GM10248 (cell line): ENCODE measurements around the gene SYMPK.
"Not testable (repeated sequence)": the region's sequence is repeated elsewhere in the genome, so short reads cannot be mapped to it uniquely, and the experiment has no call there.

Experiments used
- CTCF ChIA-PET: fragments of 300-600 bp; sonication (Branson Sonifier 250); formaldehyde crosslinking; extraction: SDS; loops from one replicate; lab custom pipeline; 2021; ENCODE audit warnings: antibody characterized with exemption; lab: Yijun Ruan, JAX
- POLR2A ChIA-PET: fragments of 350-650 bp; sonication (Branson Sonifier 250); formaldehyde crosslinking; extraction: SDS; loops from one replicate; lab custom pipeline; 2020; ENCODE audit warnings: antibody characterized with exemption; lab: Yijun Ruan, JAX
- DNase-seq: peaks from one replicate; pipeline ENCODE4 v3.0.0; 2012; ENCODE audit errors: extremely low spot score
- TF ChIP-seq, protein P1 (sequence below): IDR thresholded peaks from 2 replicates; pipeline ENCODE4 v1.5.1; 2012; ENCODE audit warnings: mild to moderate bottlenecking, low read depth; ENCODE audit errors: extremely low read depth, missing control alignments, control extremely low read depth

SYMPK gene

DNA sequence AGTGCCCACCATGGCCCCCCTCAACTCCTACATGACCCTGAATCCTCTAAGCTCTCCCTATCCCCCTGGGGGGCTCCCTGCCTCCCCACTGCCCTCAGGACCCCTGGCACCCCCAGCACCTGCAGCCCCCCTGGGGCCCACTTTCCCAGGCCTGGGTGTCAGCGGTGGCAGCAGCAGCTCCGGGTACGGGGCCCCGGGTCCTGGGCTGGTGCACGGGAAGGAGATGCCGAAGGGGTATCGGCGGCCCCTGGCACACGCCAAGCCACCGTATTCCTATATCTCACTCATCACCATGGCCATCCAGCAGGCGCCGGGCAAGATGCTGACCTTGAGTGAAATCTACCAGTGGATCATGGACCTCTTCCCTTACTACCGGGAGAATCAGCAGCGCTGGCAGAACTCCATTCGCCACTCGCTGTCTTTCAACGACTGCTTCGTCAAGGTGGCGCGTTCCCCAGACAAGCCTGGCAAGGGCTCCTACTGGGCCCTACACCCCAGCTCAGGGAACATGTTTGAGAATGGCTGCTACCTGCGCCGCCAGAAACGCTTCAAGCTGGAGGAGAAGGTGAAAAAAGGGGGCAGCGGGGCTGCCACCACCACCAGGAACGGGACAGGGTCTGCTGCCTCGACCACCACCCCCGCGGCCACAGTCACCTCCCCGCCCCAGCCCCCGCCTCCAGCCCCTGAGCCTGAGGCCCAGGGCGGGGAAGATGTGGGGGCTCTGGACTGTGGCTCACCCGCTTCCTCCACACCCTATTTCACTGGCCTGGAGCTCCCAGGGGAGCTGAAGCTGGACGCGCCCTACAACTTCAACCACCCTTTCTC, 9.4 kb upstream of the SYMPK start:
- POLR2A ChIA-PET: no interaction called here
- CTCF ChIA-PET: interaction anchor here (1.9 kb wide), 2 partner anchors 8 to 10 kb away, joined by 6 to 7 read pairs; partner anchors contain the start of gene FOXA3
- no peak for DNase-seq

DNA sequence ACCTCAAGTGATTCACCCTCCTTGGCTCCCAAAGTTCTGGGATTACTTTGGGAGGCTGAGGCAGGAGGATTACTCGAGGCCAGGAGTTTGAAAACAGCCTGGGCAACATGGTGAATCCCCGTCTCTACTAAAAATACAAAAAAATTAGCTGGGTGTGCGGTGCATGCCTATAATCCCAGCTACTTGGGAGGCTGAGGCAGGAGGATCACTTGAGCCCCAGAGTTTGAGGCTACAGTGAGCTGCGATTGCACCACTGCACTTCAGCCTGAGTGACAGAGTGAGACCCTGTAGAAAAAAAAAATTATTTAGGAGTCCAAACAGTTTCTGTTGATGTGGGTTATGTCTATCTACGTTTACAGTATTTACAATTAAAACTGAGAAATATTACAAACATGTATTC, 7.9 kb upstream of the SYMPK start:
- ChIA-PET POLR2A (no interaction called here), CTCF (interaction anchor here (2.5 to 3.1 kb wide), 2 partner anchors 11 to 54 kb away, joined by 6 to 14 read pairs; no protein-coding TSS in a partner anchor)
- no peak for DNase-seq
- TF ChIP-seq, protein P1, sequence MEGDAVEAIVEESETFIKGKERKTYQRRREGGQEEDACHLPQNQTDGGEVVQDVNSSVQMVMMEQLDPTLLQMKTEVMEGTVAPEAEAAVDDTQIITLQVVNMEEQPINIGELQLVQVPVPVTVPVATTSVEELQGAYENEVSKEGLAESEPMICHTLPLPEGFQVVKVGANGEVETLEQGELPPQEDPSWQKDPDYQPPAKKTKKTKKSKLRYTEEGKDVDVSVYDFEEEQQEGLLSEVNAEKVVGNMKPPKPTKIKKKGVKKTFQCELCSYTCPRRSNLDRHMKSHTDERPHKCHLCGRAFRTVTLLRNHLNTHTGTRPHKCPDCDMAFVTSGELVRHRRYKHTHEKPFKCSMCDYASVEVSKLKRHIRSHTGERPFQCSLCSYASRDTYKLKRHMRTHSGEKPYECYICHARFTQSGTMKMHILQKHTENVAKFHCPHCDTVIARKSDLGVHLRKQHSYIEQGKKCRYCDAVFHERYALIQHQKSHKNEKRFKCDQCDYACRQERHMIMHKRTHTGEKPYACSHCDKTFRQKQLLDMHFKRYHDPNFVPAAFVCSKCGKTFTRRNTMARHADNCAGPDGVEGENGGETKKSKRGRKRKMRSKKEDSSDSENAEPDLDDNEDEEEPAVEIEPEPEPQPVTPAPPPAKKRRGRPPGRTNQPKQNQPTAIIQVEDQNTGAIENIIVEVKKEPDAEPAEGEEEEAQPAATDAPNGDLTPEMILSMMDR: no peak

More for the DNA sequence above, 9.4 kb upstream of the SYMPK start:
- TF ChIP-seq, protein P1: no peak

DNA sequence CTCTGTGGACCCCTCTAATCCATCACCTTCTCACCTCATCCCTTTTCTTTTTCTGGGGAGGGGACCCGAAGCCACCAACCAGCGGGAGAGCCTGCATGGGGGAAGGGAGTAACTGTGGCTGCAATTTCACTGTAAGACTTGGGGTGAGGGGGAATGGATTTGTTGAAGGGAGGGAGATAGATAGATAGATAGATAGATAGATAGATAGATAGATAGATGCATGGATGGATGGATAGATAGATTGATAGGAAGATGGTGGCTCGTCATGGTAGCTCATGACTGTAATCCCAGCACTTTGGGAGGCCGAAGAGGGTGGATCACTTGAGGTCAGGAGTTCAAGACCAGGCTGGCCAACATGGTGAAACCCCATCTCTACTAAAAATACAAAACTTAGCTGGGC, 4.3 kb upstream of the SYMPK start:
- DNase-seq, POLR2A ChIA-PET: not testable (repeated sequence)
- CTCF ChIA-PET: interaction anchor here (0.9 kb wide), 1 partner anchor 12 kb away, joined by 3 read pairs; no protein-coding TSS in a partner anchor

DNA sequence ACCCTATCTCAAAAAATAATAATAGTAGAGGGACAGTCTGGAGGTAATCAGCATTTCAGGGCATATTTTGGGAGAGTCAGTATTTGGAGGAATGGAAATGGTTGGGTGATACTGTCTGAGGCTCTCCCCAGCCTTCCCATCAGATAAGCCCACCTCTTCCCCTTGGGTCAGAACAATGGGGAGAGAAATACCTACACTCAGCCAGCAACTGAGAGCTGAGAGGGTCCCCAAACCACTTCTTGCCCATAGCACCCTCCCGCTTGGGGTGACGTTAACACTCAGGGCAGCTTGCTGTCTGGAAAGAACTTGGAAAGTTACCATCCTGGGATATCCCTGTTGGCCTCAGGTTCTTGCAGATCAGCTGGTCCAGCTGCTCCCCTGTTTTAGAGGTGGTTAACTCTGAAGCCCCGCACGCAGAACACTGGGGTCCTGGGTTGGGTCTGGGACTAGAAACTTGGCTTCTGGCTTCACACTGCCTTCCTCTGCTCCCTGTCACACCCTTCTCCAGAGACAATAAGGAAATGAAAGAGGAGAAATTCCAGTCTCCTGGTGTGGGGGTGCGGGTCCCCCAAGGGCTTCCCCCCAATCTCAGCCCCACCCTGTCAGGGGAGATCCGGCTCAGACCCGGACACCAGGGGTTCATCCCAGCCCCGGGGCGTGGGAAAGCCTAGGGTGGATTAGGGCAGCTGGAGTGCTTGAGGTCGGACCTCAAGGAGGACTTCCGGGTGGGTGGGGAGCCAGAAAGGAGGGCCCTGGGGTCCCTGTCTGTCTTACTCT, 3.6 kb upstream of the SYMPK start:
- CTCF ChIA-PET: interaction anchor here (4.6 kb wide), 1 partner anchor 16 kb away, joined by 152 read pairs; the partner anchor contains the start of gene IRF2BP1
- no peak for DNase-seq
- POLR2A ChIA-PET: no interaction called here
- TF ChIP-seq, protein P1: no peak

DNA sequence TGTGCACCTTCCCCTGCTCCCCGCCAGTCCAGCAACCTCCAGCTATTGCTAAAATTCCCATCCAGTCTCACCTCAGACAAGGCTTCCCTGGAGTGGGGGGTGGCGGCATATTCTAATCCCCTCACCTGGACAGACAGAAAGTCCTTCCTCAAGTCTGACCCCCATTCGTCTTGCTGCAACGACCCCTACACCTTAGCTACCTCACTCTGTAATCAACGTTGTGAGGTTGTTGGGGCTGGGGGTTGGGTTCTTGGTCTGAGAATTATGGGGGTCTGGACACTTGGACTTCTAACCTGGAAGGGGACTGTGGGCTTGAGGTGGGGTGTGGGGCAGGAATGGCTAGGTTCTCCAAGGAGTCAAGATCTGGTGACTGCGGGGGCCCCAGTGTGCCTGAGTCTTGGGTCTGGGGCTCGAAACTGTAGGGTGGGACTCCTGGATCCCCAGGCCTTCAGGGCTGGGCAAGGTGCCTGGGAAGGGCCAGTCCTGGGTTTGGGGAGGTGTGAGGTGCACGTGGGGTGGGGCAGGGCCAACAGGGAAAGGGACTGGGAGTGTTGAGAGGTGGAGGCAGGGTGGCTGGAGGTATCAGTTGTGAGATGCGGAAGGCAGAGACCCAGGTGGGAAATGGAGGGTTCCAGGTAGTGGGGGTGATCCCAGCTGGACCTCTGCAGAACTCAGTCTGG, 2.5 kb upstream of the SYMPK start:
- CTCF ChIA-PET: interaction anchor here (1.1 to 4.6 kb wide), 8 partner anchors 10 to 151 kb away, joined by 3 to 152 read pairs (median 8); partner anchors contain the start of gene IRF2BP1
- POLR2A ChIA-PET: interaction anchor here (1.7 kb wide), 1 partner anchor 17 kb away, joined by 14 read pairs; no protein-coding TSS in a partner anchor
- TF ChIP-seq, protein P1: no peak
- no peak for DNase-seq

DNA sequence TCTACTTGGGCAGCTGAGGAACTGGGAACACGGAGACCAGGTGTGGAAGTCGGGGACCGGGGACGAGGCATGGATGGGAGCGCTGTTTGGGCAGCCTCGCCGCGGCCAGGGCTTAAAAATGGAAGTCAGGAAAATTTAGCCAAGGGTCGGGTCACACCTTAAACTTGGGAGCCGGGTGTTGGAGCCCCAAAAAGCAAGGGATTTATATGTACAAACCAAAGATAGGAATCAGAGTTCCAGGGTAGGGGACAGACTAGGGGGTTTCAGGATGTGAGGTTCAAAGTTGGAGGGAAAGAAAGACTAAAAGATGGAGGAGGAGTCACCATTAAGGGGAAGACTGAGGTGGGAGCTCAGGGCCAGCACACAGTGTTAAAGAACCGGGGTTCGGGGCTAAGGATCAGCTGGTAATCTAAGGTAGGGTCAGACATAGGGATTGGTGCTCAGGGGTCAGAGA, 1.7 kb upstream of the SYMPK start:
- ChIA-PET CTCF (interaction anchor here (0.5 to 4.6 kb wide), 15 partner anchors 8 to 155 kb away, joined by 3 to 152 read pairs (median 6); partner anchors contain the start of genes IRF2BP1 and SIX5), POLR2A (interaction anchor here (1.7 to 2.0 kb wide), 2 partner anchors 18 to 21 kb away, joined by 14 to 19 read pairs; partner anchors contain the start of gene IRF2BP1)
- no peak for DNase-seq
- TF ChIP-seq, protein P1: no peak
